Mesangial cell (primary cell): ENCODE results near the gene GCNT1. TPM values are rescaled to one million over a fixed set of nuclear protein-coding genes. Genes with fewer than 3 reads are reported as not detected.

Experiments
- total RNA-seq: library from RNA; depleted of rRNA; stranded (reverse); fragments of >200 nt; gene quantifications from 2 replicates; pipeline ENCODE4 v1.2.3, GENCODE V29; 2015

The GCNT1 gene
- 6.5 and 11.8 TPM in 2 replicates for total RNA-seq

DNA sequence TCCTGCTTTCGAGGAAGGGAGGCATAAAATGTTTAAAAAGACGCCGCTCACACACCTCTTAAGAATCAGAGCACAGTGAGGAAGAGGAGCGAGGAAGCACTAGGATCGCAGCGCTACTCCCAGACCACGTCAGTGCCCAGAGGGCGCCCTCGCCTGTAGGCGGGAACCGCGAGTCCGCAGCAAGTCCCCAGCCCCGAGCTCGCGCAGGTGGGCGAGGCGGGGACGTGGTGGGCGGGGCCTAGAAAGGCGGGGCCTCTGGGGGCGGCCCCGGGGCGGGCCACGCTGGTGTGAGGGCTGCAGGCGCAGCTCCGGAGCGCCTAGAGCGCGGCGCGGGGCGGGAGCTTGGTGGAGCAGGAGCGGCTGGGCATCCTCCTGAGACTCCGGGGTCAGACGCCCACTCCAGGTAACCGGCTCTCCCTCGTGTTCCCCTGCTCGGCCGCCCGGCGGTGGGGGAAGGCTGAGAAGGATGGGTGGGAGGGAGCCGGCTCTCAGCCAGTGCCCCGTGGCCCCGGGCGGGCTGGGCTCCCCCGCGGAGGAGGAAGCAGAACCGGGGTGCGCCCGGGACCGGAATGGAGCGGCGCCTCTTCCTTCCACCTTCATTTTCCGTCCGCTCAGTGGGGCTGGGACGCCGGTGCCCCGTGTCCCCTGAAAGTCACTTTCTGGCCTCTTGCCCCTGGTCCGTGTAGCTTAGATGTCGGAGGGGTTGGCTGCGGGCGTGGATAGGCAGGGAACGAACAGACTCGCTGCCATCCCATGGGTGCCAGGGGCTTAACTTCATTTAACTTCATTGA, at the start of gene GCNT1:
TSS of gene GCNT1 (plus strand) at position 280 of the 791 bp plus-strand sequence. CDS start 43,200 bp downstream, outside the sequence.

Other genes starting within 250 kb of the GCNT1 start
- gene RFK, start 64.8 kb upstream of the GCNT1 start, total RNA-seq, result 18.6 and 19.4 TPM in 2 replicates